Duodenal mucosa (tissue), 2 donors: ENCODE measurements around the gene PGS1.

Experiments
- H3K27ac ChIP-seq: one replicate; pipeline ENCODE4 v1.7.0; 2013; ENCODE audit warnings: low read depth, low read length
- H3K27me3 ChIP-seq, 2 donors: one replicate each; pipeline ENCODE4 v1.7.0; 2013; ENCODE audit warnings: low read length in 2 of 2, control low read depth in 1 of 2; ENCODE audit not compliant: insufficient read depth in 2 of 2, control insufficient read depth in 1 of 2
- H3K36me3 ChIP-seq, 2 donors: one replicate each; pipeline ENCODE4 v1.7.0; 2013; ENCODE audit warnings: low read length in 2 of 2, control low read depth in 1 of 2; ENCODE audit not compliant: insufficient read depth in 2 of 2, control insufficient read depth in 1 of 2
- H3K4me1 ChIP-seq, 2 donors: one replicate each; pipeline ENCODE4 v1.7.0; 2013; ENCODE audit warnings: low read length in 2 of 2, control low read depth in 1 of 2; ENCODE audit not compliant: insufficient read depth in 2 of 2, control insufficient read depth in 1 of 2
- H3K4me3 ChIP-seq, 2 donors: one replicate each; pipeline ENCODE4 v1.7.0; 2013; ENCODE audit warnings: low read length in 2 of 2, low read depth in 1 of 2
- H3K9ac ChIP-seq, 2 donors: one replicate each; pipeline ENCODE4 v1.7.0; 2013; ENCODE audit warnings: low read length in 2 of 2, low read depth in 1 of 2
- H3K9me3 ChIP-seq, 2 donors: one replicate each; pipeline ENCODE4 v1.7.0; 2013; ENCODE audit warnings: low read length in 2 of 2, control low read depth in 1 of 2; ENCODE audit not compliant: control insufficient read depth in 1 of 2

Gene PGS1

GRCh38 chr17:78364436-78365281 is 13.8 kb upstream of the PGS1 start:
- Histone ChIP-seq H3K9me3 (no peaks in the 10 kb centered on the region), H3K27me3 (peaks cover 0 to 8% of the 10 kb centered on the region in 2 donors), H3K9ac (no peak overlapping the region), H3K27ac (no peak overlapping the region), H3K4me3 (no peak overlapping the region), H3K36me3 (no peaks in the 10 kb centered on the region), H3K4me1 (peaks cover 0 to 12% of the 10 kb centered on the region in 2 donors)

- Histone ChIP-seq H3K9ac (no peak overlapping the region), H3K27me3 (peaks cover 0 to 8% of the 10 kb centered on the region in 2 donors), H3K4me1 (peaks cover 0 to 10% of the 10 kb centered on the region in 2 donors), H3K27ac (peak overlapping the region; percentile 22), H3K36me3 (no peaks in the 10 kb centered on the region), H3K9me3 (no peaks in the 10 kb centered on the region), H3K4me3 (no peak overlapping the region)
These were observed 12.8 kb upstream of the PGS1 start for GRCh38 chr17:78365561-78366108.

GRCh38 chr17:78366109-78366848 is 12.2 kb upstream of the PGS1 start:
- H3K4me3 ChIP-seq, result no peak overlapping the region
- peak overlapping the region; percentile 22 for H3K27ac ChIP-seq
- H3K9me3 ChIP-seq, result no peaks in the 10 kb centered on the region
- no peak overlapping the region for H3K9ac ChIP-seq
- H3K36me3 ChIP-seq, result no peaks in the 10 kb centered on the region
- H3K27me3 ChIP-seq, result peaks cover 0 to 8% of the 10 kb centered on the region in 2 donors
- H3K4me1 ChIP-seq, result peaks cover 0 to 5% of the 10 kb centered on the region in 2 donors

GRCh38 chr17:78367193-78367592 is 11.3 kb upstream of the PGS1 start:
- H3K27me3 ChIP-seq, result peaks cover 0 to 8% of the 10 kb centered on the region in 2 donors
- H3K36me3 ChIP-seq, result no peaks in the 10 kb centered on the region
- H3K4me3 ChIP-seq, result no peak overlapping the region
- peaks cover 0 to 5% of the 10 kb centered on the region in 2 donors for H3K4me1 ChIP-seq
- H3K27ac ChIP-seq, result no peak overlapping the region
- H3K9me3 ChIP-seq, result no peaks in the 10 kb centered on the region
- H3K9ac ChIP-seq, result no peak overlapping the region

- Histone ChIP-seq H3K9me3 (no peaks in the 10 kb centered on the region), H3K36me3 (no peaks in the 10 kb centered on the region), H3K9ac (no peak overlapping the region), H3K4me3 (no peak overlapping the region), H3K4me1 (peaks cover 0 to 5% of the 10 kb centered on the region in 2 donors), H3K27ac (no peak overlapping the region), H3K27me3 (peaks cover 0 to 8% of the 10 kb centered on the region in 2 donors)
These were observed 10.1 kb upstream of the PGS1 start for GRCh38 chr17:78368348-78368747.

GRCh38 chr17:78368854-78369495 is 9.5 kb upstream of the PGS1 start:
- Histone ChIP-seq H3K36me3 (no peaks in the 10 kb centered on the region), H3K9me3 (no peaks in the 10 kb centered on the region), H3K4me3 (no peak overlapping the region), H3K9ac (no peak overlapping the region), H3K27ac (no peak overlapping the region), H3K4me1 (peaks cover 0 to 5% of the 10 kb centered on the region in 2 donors), H3K27me3 (peaks cover 0 to 6% of the 10 kb centered on the region in 2 donors)

- no peaks in the 10 kb centered on the region for H3K9me3 ChIP-seq
- H3K4me3 ChIP-seq, result no peak overlapping the region
- H3K36me3 ChIP-seq, result no peaks in the 10 kb centered on the region
- H3K9ac ChIP-seq, result no peak overlapping the region
- peaks cover 0 to 5% of the 10 kb centered on the region in 2 donors for H3K4me1 ChIP-seq
- no peak overlapping the region for H3K27ac ChIP-seq
- H3K27me3 ChIP-seq, result peaks cover 0 to 6% of the 10 kb centered on the region in 2 donors
These were observed 8.6 kb upstream of the PGS1 start for GRCh38 chr17:78369791-78370381.

GRCh38 chr17:78371056-78371455 is 7.4 kb upstream of the PGS1 start:
- no peaks in the 10 kb centered on the region for H3K9me3 ChIP-seq
- peaks cover 0 to 10% of the 10 kb centered on the region in 2 donors for H3K4me1 ChIP-seq
- H3K27me3 ChIP-seq, result peaks cover 0 to 2% of the 10 kb centered on the region in 2 donors
- no peak overlapping the region for H3K4me3 ChIP-seq
- H3K9ac ChIP-seq, result no peak overlapping the region
- H3K36me3 ChIP-seq, result no peaks in the 10 kb centered on the region
- no peak overlapping the region for H3K27ac ChIP-seq

GRCh38 chr17:78372841-78373240 is 5.6 kb upstream of the PGS1 start:
- Histone ChIP-seq H3K9me3 (no peaks in the 10 kb centered on the region), H3K9ac (no peak overlapping the region), H3K4me1 (peaks cover 2 to 16% of the 10 kb centered on the region in 2 donors), H3K27me3 (no peaks in the 10 kb centered on the region), H3K36me3 (no peaks in the 10 kb centered on the region), H3K4me3 (no peak overlapping the region), H3K27ac (no peak overlapping the region)
